A673 (cell line): ENCODE results near the gene TMEM132C.

Experiments
- EZH2 ChIP-seq: fragments of 200-600 bp; sonication (generic); IDR thresholded peaks from 2 replicates; pipeline ENCODE4 v1.6.1; 2017; ENCODE audit warnings: borderline replicate concordance, low read depth, mild to moderate bottlenecking, mixed read lengths, antibody characterized with exemption, low read length; ENCODE audit not compliant: poor library complexity, severe bottlenecking
- TF ChIP-seq, protein P1 (sequence below): fragments of 300-800, 200-600 bp; sonication (generic); conservative IDR thresholded peaks from 2 replicates; pipeline ENCODE4 v1.5.1; 2017; ENCODE audit warnings: low read depth, mild to moderate bottlenecking, antibody characterized with exemption, low read length, moderate library complexity, mixed read lengths

DNA sequence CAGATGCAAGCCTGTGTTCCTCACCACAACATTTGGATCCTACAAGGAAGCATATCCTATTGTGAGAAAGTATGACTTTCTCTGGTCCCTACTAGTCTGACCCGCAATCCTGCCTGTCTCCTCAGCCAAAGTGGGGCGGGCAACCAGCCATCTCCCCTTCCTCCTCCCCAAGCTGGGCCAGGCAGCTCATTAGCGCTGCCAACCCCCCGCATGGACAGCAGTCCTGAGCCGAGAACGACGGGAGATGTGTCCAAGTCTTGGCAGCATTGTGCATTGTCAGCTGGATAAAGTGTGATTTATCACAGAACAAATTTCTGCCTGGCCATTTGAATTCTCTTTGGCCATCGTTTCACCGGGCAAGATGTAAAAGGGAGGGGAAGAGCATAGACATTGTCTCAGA is 417.4 kb downstream of the TMEM132C start:
- TF ChIP-seq, protein P1, sequence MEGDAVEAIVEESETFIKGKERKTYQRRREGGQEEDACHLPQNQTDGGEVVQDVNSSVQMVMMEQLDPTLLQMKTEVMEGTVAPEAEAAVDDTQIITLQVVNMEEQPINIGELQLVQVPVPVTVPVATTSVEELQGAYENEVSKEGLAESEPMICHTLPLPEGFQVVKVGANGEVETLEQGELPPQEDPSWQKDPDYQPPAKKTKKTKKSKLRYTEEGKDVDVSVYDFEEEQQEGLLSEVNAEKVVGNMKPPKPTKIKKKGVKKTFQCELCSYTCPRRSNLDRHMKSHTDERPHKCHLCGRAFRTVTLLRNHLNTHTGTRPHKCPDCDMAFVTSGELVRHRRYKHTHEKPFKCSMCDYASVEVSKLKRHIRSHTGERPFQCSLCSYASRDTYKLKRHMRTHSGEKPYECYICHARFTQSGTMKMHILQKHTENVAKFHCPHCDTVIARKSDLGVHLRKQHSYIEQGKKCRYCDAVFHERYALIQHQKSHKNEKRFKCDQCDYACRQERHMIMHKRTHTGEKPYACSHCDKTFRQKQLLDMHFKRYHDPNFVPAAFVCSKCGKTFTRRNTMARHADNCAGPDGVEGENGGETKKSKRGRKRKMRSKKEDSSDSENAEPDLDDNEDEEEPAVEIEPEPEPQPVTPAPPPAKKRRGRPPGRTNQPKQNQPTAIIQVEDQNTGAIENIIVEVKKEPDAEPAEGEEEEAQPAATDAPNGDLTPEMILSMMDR: no peak
- TF ChIP-seq EZH2: no peak
